Ishikawa (cell line): Measurements from ENCODE around the gene POMT2.

Source experiments
- CEBPB ChIP-seq: IDR thresholded peaks from 2 replicates; pipeline ENCODE4 v1.6.1; 2012
- CREB1 ChIP-seq: IDR thresholded peaks from 2 replicates; pipeline ENCODE4 v1.6.1; 2012; ENCODE audit warnings: low read depth
- EGR1 ChIP-seq: IDR thresholded peaks from 2 replicates; pipeline ENCODE4 v1.6.1; 2012
- EP300 ChIP-seq: IDR thresholded peaks from 2 replicates; pipeline ENCODE4 v1.6.1; 2012; ENCODE audit warnings: borderline replicate concordance
- MAX ChIP-seq: IDR thresholded peaks from 2 replicates; pipeline ENCODE4 v1.6.1; 2012
- NFIC ChIP-seq: IDR thresholded peaks from 2 replicates; pipeline ENCODE4 v1.6.1; 2012
- RAD21 ChIP-seq: IDR thresholded peaks from 2 replicates; pipeline ENCODE4 v1.6.1; 2012; ENCODE audit warnings: low read depth
- TAF1 ChIP-seq: IDR thresholded peaks from 2 replicates; pipeline ENCODE4 v1.6.1; 2012; ENCODE audit warnings: low read depth, mild to moderate bottlenecking
- TCF12 ChIP-seq: IDR thresholded peaks from 2 replicates; pipeline ENCODE4 v1.6.1; 2012; ENCODE audit warnings: low read depth
- TEAD4 ChIP-seq: IDR thresholded peaks from 2 replicates; pipeline ENCODE4 v1.6.1; 2012
- YY1 ChIP-seq: IDR thresholded peaks from 2 replicates; pipeline ENCODE4 v1.6.1; 2012; ENCODE audit warnings: low read depth
- ZBTB7A ChIP-seq: IDR thresholded peaks from 2 replicates; pipeline ENCODE4 v1.6.1; 2012; ENCODE audit warnings: low read depth
- TF ChIP-seq, protein P1 (sequence below): IDR thresholded peaks from 2 replicates; pipeline ENCODE4 v1.6.1; 2012; ENCODE audit warnings: low read depth, mild to moderate bottlenecking
- TF ChIP-seq, protein P2 (sequence below): IDR thresholded peaks from 2 replicates; pipeline ENCODE4 v1.6.1; 2012

DNA sequence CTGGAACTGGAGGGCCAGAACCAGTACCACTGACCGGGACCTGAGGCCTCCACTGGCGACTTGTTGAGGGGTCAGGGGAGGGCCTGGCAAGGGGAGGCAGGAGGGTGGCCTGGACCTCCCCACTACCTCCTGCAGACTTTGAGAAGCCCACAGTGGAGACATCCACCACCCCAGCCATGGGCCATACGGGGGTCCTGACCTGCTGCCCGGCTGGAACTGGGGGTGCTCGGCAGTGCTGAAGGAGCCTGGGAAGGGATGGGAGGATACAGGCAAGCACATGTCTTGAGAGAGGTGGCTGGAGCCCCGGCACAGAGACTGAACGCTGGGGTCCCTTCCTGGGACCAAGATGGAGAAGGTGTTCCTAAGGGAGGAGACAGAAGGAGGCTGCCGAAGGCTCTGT is 64.0 kb downstream of the POMT2 start:
- TF ChIP-seq, protein P1, sequence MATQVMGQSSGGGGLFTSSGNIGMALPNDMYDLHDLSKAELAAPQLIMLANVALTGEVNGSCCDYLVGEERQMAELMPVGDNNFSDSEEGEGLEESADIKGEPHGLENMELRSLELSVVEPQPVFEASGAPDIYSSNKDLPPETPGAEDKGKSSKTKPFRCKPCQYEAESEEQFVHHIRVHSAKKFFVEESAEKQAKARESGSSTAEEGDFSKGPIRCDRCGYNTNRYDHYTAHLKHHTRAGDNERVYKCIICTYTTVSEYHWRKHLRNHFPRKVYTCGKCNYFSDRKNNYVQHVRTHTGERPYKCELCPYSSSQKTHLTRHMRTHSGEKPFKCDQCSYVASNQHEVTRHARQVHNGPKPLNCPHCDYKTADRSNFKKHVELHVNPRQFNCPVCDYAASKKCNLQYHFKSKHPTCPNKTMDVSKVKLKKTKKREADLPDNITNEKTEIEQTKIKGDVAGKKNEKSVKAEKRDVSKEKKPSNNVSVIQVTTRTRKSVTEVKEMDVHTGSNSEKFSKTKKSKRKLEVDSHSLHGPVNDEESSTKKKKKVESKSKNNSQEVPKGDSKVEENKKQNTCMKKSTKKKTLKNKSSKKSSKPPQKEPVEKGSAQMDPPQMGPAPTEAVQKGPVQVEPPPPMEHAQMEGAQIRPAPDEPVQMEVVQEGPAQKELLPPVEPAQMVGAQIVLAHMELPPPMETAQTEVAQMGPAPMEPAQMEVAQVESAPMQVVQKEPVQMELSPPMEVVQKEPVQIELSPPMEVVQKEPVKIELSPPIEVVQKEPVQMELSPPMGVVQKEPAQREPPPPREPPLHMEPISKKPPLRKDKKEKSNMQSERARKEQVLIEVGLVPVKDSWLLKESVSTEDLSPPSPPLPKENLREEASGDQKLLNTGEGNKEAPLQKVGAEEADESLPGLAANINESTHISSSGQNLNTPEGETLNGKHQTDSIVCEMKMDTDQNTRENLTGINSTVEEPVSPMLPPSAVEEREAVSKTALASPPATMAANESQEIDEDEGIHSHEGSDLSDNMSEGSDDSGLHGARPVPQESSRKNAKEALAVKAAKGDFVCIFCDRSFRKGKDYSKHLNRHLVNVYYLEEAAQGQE, result no peak
- TF ChIP-seq NFIC, result no peak
- TF ChIP-seq TAF1, result no peak
- no peak for TF ChIP-seq RAD21
- no peak for TF ChIP-seq MAX
- TF ChIP-seq TCF12, result no peak
- no peak for TF ChIP-seq TEAD4
- TF ChIP-seq ZBTB7A, result no peak
- no peak for TF ChIP-seq CREB1
- no peak for TF ChIP-seq YY1
- no peak for TF ChIP-seq EP300
- TF ChIP-seq, protein P2, sequence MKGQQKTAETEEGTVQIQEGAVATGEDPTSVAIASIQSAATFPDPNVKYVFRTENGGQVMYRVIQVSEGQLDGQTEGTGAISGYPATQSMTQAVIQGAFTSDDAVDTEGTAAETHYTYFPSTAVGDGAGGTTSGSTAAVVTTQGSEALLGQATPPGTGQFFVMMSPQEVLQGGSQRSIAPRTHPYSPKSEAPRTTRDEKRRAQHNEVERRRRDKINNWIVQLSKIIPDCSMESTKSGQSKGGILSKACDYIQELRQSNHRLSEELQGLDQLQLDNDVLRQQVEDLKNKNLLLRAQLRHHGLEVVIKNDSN, result no peak
- no peak for TF ChIP-seq CEBPB
- TF ChIP-seq EGR1, result no peak
